ENCODE measurements around the gene OR51V1. TPM values are rescaled to one million over a fixed set of nuclear protein-coding genes. Genes with fewer than 3 reads are reported as not detected.

OR51V1 gene
- total and polyA plus RNA-seq, 2 of the 13 experiments (the other 11 are each of a cell fraction or from before 2014, with no cell fraction given) = not detected

GRCh38 chr11:5233307-5233706, 32.8 kb upstream of the OR51V1 start (continued):
- TF ChIP-seq ZUFSP (CRISPR knock-in tag; IDR thresholded peaks at IDR 0.05; ENCODE audit: borderline replicate concordance) = no peak
- no peak for TF ChIP-seq ZNF138 (CRISPR knock-in tag; IDR thresholded peaks at IDR 0.05; ENCODE audit: low read depth)
- TF ChIP-seq ZC3H4 (CRISPR knock-in tag; IDR thresholded peaks at IDR 0.05; ENCODE audit: borderline replicate concordance) = no peak
- no peak for TF ChIP-seq MAFK (conservative IDR thresholded peaks at IDR 0.05 in 1 of 2, IDR thresholded peaks at IDR 0.05 in 1 of 2; ENCODE audit: low read length in 2 of 2)
- TF ChIP-seq ZNF713 (CRISPR knock-in tag; IDR thresholded peaks at IDR 0.05) = no peak
- TF ChIP-seq NCOA1 (CRISPR knock-in tag; IDR thresholded peaks at IDR 0.05) = no peak

GRCh38 chr11:5232821-5233220, 32.3 kb upstream of the OR51V1 start:
- H3K4me3 ChIP-seq (replicated peaks in 1 of 3; ENCODE audit: insufficient read depth in 1 of 3, low read depth in 2 of 3, low read length in 3 of 3) = no peak overlapping the region
- H2AFZ ChIP-seq (ENCODE audit: low read length) = no peak overlapping the region
- no peaks in the 10 kb centered on the region for H3K36me3 ChIP-seq (replicated peaks in 1 of 2; ENCODE audit: control insufficient read depth in 1 of 2, insufficient read depth in 2 of 2, low read length in 2 of 2)
- intact Hi-C loops (cut with micrococcal nuclease; ENCODE audit: unreplicated experiment) = no loop called here
- no peak overlapping the region for H3K9ac ChIP-seq (ENCODE audit: insufficient read depth, low read depth, low read length)
- ATAC-seq (no peak), FAIRE-seq (no peak), DNase-seq (ENCODE audit: low spot score) (no peak)
- 28% methylated on average over 2 of the region's 2 CpGs for WGBS (ENCODE audit: low lambda C conversion rate)
- no peaks in the 10 kb centered on the region for H3K79me2 ChIP-seq (ENCODE audit: insufficient read depth, low read length)
- no peaks in the 10 kb centered on the region for H3K27me3 ChIP-seq (ENCODE audit: control insufficient read depth in 1 of 2, insufficient read depth in 2 of 2, low read length in 2 of 2)
- in situ Hi-C loops (cut with HindIII; ENCODE audit: extremely low pct_ligation_motif_present, low pct_unique_long_range_greater_than_20kb) = no loop called here
- no peak overlapping the region for H3K27ac ChIP-seq (ENCODE audit: extremely low read length, insufficient read depth, low read length)
- H3K4me2 ChIP-seq (ENCODE audit: low read depth, low read length) = no peak overlapping the region
- no peaks in the 10 kb centered on the region for H3K9me3 ChIP-seq (ENCODE audit: low read length)
- ChIA-PET POLR2A (no interaction called here), CTCF (ENCODE audit: low intra/inter-chr PET ratio, low total read pairs) (no interaction called here)
- H3K4me1 ChIP-seq (ENCODE audit: insufficient read depth, low read length) = no peaks in the 10 kb centered on the region
- no TSS peak for BruUV-seq (replicated peaks)
- H4K20me1 ChIP-seq (ENCODE audit: insufficient read depth, low read length) = no peaks in the 10 kb centered on the region; the same call in 1 of the 2 replicates
- TF ChIP-seq SMARCE1 (IDR thresholded peaks at IDR 0.05; ENCODE audit: borderline replicate concordance) (no peak), ZNF136 (CRISPR knock-in tag; IDR thresholded peaks at IDR 0.05; ENCODE audit: low read depth) (no peak), TCF12 (IDR thresholded peaks at IDR 0.05) (no peak), TCF12 (CRISPR knock-in tag; IDR thresholded peaks at IDR 0.05) (no peak), ZNF460 (CRISPR knock-in tag; IDR thresholded peaks at IDR 0.05; ENCODE audit: borderline replicate concordance) (no peak), ZNF232 (CRISPR knock-in tag; IDR thresholded peaks at IDR 0.05; ENCODE audit: borderline replicate concordance) (no peak), MTA1 (CRISPR knock-in tag; IDR thresholded peaks at IDR 0.05; ENCODE audit: borderline replicate concordance) (no peak), TBP (CRISPR knock-in tag; IDR thresholded peaks at IDR 0.05) (no peak), CENPT (CRISPR knock-in tag; IDR thresholded peaks at IDR 0.05; ENCODE audit: low read depth) (no peak), CSRNP2 (CRISPR knock-in tag; conservative IDR thresholded peaks at IDR 0.05; ENCODE audit: low read depth) (no peak), PATZ1 (CRISPR knock-in tag; IDR thresholded peaks at IDR 0.05) (no peak), MXI1 (IDR thresholded peaks at IDR 0.05; ENCODE audit: borderline replicate concordance, low read depth, low read length) (no peak), ZNF432 (CRISPR knock-in tag; IDR thresholded peaks at IDR 0.05; ENCODE audit: borderline replicate concordance) (no peak)

Data from HepG2 (cell line).